DND-41 (cell line): ENCODE data around the gene ASCL3.

Source experiments
- EZH2 ChIP-seq: IDR thresholded peaks from 3 replicates; pipeline ENCODE4 v1.6.1; 2012; ENCODE audit warnings: borderline replicate concordance, low read depth, mild to moderate bottlenecking, moderate library complexity, low read length, inconsistent platforms; ENCODE audit not compliant: severe bottlenecking
- TF ChIP-seq, protein P1 (sequence below): IDR thresholded peaks from 2 replicates; pipeline ENCODE4 v1.5.1; 2012; ENCODE audit warnings: borderline replicate concordance, low read length, moderate library complexity, mild to moderate bottlenecking; ENCODE audit not compliant: poor library complexity, severe bottlenecking; ENCODE audit errors: extremely low read depth

DNA sequence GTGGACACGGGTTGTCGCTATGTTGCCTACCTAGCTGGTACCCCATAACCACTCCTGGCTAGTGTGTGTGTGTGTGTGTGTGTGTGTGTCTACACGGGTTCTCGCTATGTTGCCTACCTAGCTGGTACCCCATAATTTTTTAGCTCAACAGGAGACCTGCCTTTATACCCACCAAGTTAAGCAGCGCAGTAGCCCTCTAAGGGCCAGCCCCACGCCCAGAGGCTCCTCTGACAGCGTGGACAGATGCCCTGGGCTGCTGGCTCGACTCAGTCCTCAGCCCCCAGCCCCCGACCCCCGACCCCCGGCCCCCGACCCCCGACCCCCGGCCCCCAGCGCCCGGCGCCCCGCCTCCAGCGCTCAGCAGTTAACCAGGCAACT, 32.2 kb downstream of the ASCL3 start:
- TF ChIP-seq, protein P1, sequence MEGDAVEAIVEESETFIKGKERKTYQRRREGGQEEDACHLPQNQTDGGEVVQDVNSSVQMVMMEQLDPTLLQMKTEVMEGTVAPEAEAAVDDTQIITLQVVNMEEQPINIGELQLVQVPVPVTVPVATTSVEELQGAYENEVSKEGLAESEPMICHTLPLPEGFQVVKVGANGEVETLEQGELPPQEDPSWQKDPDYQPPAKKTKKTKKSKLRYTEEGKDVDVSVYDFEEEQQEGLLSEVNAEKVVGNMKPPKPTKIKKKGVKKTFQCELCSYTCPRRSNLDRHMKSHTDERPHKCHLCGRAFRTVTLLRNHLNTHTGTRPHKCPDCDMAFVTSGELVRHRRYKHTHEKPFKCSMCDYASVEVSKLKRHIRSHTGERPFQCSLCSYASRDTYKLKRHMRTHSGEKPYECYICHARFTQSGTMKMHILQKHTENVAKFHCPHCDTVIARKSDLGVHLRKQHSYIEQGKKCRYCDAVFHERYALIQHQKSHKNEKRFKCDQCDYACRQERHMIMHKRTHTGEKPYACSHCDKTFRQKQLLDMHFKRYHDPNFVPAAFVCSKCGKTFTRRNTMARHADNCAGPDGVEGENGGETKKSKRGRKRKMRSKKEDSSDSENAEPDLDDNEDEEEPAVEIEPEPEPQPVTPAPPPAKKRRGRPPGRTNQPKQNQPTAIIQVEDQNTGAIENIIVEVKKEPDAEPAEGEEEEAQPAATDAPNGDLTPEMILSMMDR, result no peak
- no peak for TF ChIP-seq EZH2
